Measurements from ENCODE around the gene IRF2BP2. TPM values are rescaled to one million over a fixed set of nuclear protein-coding genes. Genes with fewer than 3 reads are reported as not detected.
A peak's percentile ranks its signal among the peaks of the same experiment; 100 is the strongest.

Gene IRF2BP2
- total RNA-seq, 1 donor from 2014 or later = 126 TPM

- no peak overlapping the region for H3K4me3 ChIP-seq
- H3K36me3 ChIP-seq = no peaks in the 10 kb centered on the region
- DNase-seq = no peak
- H3K4me1 ChIP-seq = peaks cover 57% of the 10 kb centered on the region
- peak overlapping the region; percentile 91 for H3K27ac ChIP-seq (replicated peaks)
- intact Hi-C loops (cut with micrococcal nuclease) = no loop called here
- no peaks in the 10 kb centered on the region for H3K27me3 ChIP-seq (ENCODE audit: low read depth)
- no peak for TF ChIP-seq CTCF (IDR thresholded peaks at IDR 0.05; ENCODE audit: borderline replicate concordance)
- H3K9me3 ChIP-seq (replicated peaks) = no peaks in the 10 kb centered on the region
These were observed 27.2 kb downstream of the IRF2BP2 start for GRCh38 chr1:234582681-234583301.

GRCh38 chr1:234582186-234582585, 27.8 kb downstream of the IRF2BP2 start:
- TF ChIP-seq CTCF (IDR thresholded peaks at IDR 0.05; ENCODE audit: borderline replicate concordance) = no peak
- H3K4me3 ChIP-seq = no peak overlapping the region
- no peak for DNase-seq
- H3K27me3 ChIP-seq (ENCODE audit: low read depth) = no peaks in the 10 kb centered on the region
- intact Hi-C loops (cut with micrococcal nuclease) = no loop called here
- peaks cover 54% of the 10 kb centered on the region for H3K4me1 ChIP-seq
- H3K9me3 ChIP-seq (replicated peaks) = no peaks in the 10 kb centered on the region
- no peaks in the 10 kb centered on the region for H3K36me3 ChIP-seq
- H3K27ac ChIP-seq (replicated peaks) = peak overlapping the region; percentile 91

GRCh38 chr1:234581063-234581714, 28.8 kb downstream of the IRF2BP2 start:
- Histone ChIP-seq H3K4me3 (no peak overlapping the region), H3K4me1 (peaks cover 47% of the 10 kb centered on the region), H3K36me3 (no peaks in the 10 kb centered on the region), H3K9me3 (replicated peaks) (no peaks in the 10 kb centered on the region), H3K27ac (replicated peaks) (peak overlapping the region; percentile 91), H3K27me3 (ENCODE audit: low read depth) (no peaks in the 10 kb centered on the region)
- intact Hi-C loops (cut with micrococcal nuclease) = no loop called here
- no peak for DNase-seq
- no peak for TF ChIP-seq CTCF (IDR thresholded peaks at IDR 0.05; ENCODE audit: borderline replicate concordance)

- Histone ChIP-seq H3K4me1 (peaks cover 35% of the 10 kb centered on the region), H3K36me3 (no peaks in the 10 kb centered on the region), H3K9me3 (replicated peaks) (no peaks in the 10 kb centered on the region), H3K27me3 (ENCODE audit: low read depth) (no peaks in the 10 kb centered on the region), H3K4me3 (no peak overlapping the region), H3K27ac (replicated peaks) (no peak overlapping the region)
- DNase-seq = no peak
- peak; percentile 21 for TF ChIP-seq CTCF (IDR thresholded peaks at IDR 0.05; ENCODE audit: borderline replicate concordance)
- intact Hi-C loops (cut with micrococcal nuclease) = no loop called here
These were observed 30.0 kb downstream of the IRF2BP2 start for GRCh38 chr1:234579967-234580366.

GRCh38 chr1:234578735-234579134, 31.2 kb downstream of the IRF2BP2 start:
- no peak overlapping the region for H3K4me3 ChIP-seq
- no peak for DNase-seq
- no peaks in the 10 kb centered on the region for H3K9me3 ChIP-seq (replicated peaks)
- H3K36me3 ChIP-seq = no peaks in the 10 kb centered on the region
- no peaks in the 10 kb centered on the region for H3K27me3 ChIP-seq (ENCODE audit: low read depth)
- peaks cover 25% of the 10 kb centered on the region for H3K4me1 ChIP-seq
- intact Hi-C loops (cut with micrococcal nuclease) = no loop called here
- no peak overlapping the region for H3K27ac ChIP-seq (replicated peaks)
- no peak for TF ChIP-seq CTCF (IDR thresholded peaks at IDR 0.05; ENCODE audit: borderline replicate concordance)
